Choroid plexus epithelial cell (primary cell): ENCODE data around the gene PNPLA7.

Experiments
- DNase-seq: peaks from one replicate; pipeline ENCODE4 v3.0.0-alpha.2; 2010; ENCODE audit warnings: low read depth
- H3K4me3 ChIP-seq: 2 replicates; pipeline ENCODE4 v1.5.1; 2011; ENCODE audit warnings: low read depth, mild to moderate bottlenecking, control low read depth, low read length, moderate library complexity
- CTCF ChIP-seq: conservative IDR thresholded peaks from 2 replicates; pipeline ENCODE4 v1.5.1; 2011; ENCODE audit warnings: low read depth, mild to moderate bottlenecking, control low read depth, inconsistent platforms, low read length, moderate library complexity

PNPLA7 gene

GRCh38 chr9:137488906-137489305, 61.3 kb downstream of the PNPLA7 start:
- TF ChIP-seq CTCF = no peak
- DNase-seq = no peak
- no peak overlapping the region for H3K4me3 ChIP-seq

- no peak for DNase-seq
- H3K4me3 ChIP-seq = no peak overlapping the region
- no peak for TF ChIP-seq CTCF
These were observed 61.9 kb downstream of the PNPLA7 start for GRCh38 chr9:137488327-137488653.

GRCh38 chr9:137487454-137488326, 62.5 kb downstream of the PNPLA7 start:
- TF ChIP-seq CTCF = no peak
- no peak for DNase-seq
- no peak overlapping the region for H3K4me3 ChIP-seq

- no peak for DNase-seq
- TF ChIP-seq CTCF = no peak
These were observed 63.4 kb downstream of the PNPLA7 start for GRCh38 chr9:137486545-137487453.

GRCh38 chr9:137486141-137486490, 64.1 kb downstream of the PNPLA7 start:
- TF ChIP-seq CTCF = no peak
- DNase-seq = no peak
- no peak overlapping the region for H3K4me3 ChIP-seq

More at GRCh38 chr9:137486545-137487453, 63.4 kb downstream of the PNPLA7 start:
- H3K4me3 ChIP-seq = no peak overlapping the region

GRCh38 chr9:137485343-137486140, 64.7 kb downstream of the PNPLA7 start:
- no peak for TF ChIP-seq CTCF
- DNase-seq = no peak
- no peak overlapping the region for H3K4me3 ChIP-seq
